Esophagus muscularis mucosa (tissue), 4 donors: Measurements from ENCODE around the gene KRTAP9-1.

Experiments
- EP300 ChIP-seq: sonication (generic); formaldehyde crosslinking; IDR thresholded peaks from one replicate; pipeline ENCODE4 v1.6.1; 2017; ENCODE audit warnings: antibody characterized with exemption
- POLR2A ChIP-seq: fragments of 450-650 bp; IDR thresholded peaks from one replicate; pipeline ENCODE4 v1.6.1; 2017; ENCODE audit warnings: antibody characterized with exemption, moderate library complexity, mild to moderate bottlenecking, low read depth
- POLR2AphosphoS5 ChIP-seq, 2 donors: sonication (generic); formaldehyde crosslinking; IDR thresholded peaks; one replicate each; pipeline ENCODE4 v1.6.1; 2017; ENCODE audit warnings: antibody characterized with exemption in 2 of 2
- TF ChIP-seq, protein P1 (sequence below), 3 experiments: fragments of 200-600 bp in 2 of 3; fragments of 450-650 bp in 1 of 3; sonication (generic) in 2 of 3; IDR thresholded peaks; one replicate each; pipeline ENCODE4 v1.5.1; 2017 to 2019; ENCODE audit warnings: antibody characterized with exemption in 3 of 3, mild to moderate bottlenecking in 2 of 3, moderate library complexity in 1 of 3

GRCh38 chr17:41178843-41179616 is 10.7 kb upstream of the KRTAP9-1 start:
- TF ChIP-seq, protein P1, sequence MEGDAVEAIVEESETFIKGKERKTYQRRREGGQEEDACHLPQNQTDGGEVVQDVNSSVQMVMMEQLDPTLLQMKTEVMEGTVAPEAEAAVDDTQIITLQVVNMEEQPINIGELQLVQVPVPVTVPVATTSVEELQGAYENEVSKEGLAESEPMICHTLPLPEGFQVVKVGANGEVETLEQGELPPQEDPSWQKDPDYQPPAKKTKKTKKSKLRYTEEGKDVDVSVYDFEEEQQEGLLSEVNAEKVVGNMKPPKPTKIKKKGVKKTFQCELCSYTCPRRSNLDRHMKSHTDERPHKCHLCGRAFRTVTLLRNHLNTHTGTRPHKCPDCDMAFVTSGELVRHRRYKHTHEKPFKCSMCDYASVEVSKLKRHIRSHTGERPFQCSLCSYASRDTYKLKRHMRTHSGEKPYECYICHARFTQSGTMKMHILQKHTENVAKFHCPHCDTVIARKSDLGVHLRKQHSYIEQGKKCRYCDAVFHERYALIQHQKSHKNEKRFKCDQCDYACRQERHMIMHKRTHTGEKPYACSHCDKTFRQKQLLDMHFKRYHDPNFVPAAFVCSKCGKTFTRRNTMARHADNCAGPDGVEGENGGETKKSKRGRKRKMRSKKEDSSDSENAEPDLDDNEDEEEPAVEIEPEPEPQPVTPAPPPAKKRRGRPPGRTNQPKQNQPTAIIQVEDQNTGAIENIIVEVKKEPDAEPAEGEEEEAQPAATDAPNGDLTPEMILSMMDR (IDR thresholded peaks at IDR 0.05) = no peak
- TF ChIP-seq POLR2A (no peak), POLR2AphosphoS5 (IDR thresholded peaks at IDR 0.05) (no peak), EP300 (no peak)
